Adipose tissue (tissue), 3 donors: ENCODE data around the gene HYAL1. TPM values are rescaled to one million over a fixed set of nuclear protein-coding genes. Genes with fewer than 3 reads are reported as not detected.
"Not testable (repeated sequence)": the region's sequence is repeated elsewhere in the genome, so short reads cannot be mapped to it uniquely, and the experiment has no call there.

Source experiments
- H3K27ac ChIP-seq: one replicate; pipeline ENCODE4 v1.5.1; 2013; ENCODE audit warnings: low read depth, low read length
- WGBS, 3 donors: extraction: QIAGEN DNeasy Blood & Tissue Kit; methylation state at CpG; one replicate each; pipeline ENCODE4 v1.1.7; 2013; 5-methylcytosine and 5-hydroxymethylcytosine counted together
- polyA plus RNA-seq, 3 donors: library from polyadenylated mRNA; stranded (reverse); fragments of 200-250 nt; gene quantifications; one replicate each; pipeline ENCODE4 v1.2.3, GENCODE V29; 2013
- donor health status: healthy with polysubstance abuse.
- donor health status: Bipolar disorder and iron deficiency.
- donor health status: healthy.

HYAL1 gene
- polyA plus RNA-seq, 3 donors = 6.3 to 19.0 (median 14.9) TPM

- WGBS, 3 donors = 0 to 1% (median 1%) methylated on average over 54 to 59 of the region's 59 CpGs
- peak overlapping the region; percentile 63 for H3K27ac ChIP-seq
These were observed 18.2 kb upstream of the HYAL1 start for GRCh38 chr3:50321336-50322114.

DNA sequence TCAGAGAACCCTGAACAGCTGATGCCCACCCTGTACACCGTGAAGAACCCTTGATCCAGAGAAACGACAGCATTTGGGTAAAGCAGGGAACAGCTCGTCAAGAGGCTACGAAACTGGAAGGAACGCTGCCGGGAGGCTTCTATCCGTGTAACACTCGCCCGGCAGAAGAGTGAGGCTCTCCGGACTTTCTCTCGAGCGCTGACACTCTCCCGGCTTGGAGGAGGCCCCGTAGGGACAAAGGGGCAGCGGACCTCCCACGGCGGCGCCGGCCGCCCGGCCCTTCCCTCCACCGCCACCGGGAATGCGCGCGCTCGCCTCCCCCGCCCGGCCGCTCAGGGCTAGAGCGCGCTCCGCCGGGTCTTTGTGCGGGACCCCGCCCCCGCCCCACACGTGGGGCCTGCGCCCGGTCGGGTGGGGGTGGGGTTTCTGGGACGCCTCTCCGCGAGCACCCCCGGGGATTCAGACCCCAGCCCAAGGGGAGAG, 17.5 kb upstream of the HYAL1 start:
- 0 to 1% (median 0%) methylated on average over 26 to 45 of the region's 45 CpGs for WGBS, 3 donors
- H3K27ac ChIP-seq = peak overlapping the region; percentile 63

DNA sequence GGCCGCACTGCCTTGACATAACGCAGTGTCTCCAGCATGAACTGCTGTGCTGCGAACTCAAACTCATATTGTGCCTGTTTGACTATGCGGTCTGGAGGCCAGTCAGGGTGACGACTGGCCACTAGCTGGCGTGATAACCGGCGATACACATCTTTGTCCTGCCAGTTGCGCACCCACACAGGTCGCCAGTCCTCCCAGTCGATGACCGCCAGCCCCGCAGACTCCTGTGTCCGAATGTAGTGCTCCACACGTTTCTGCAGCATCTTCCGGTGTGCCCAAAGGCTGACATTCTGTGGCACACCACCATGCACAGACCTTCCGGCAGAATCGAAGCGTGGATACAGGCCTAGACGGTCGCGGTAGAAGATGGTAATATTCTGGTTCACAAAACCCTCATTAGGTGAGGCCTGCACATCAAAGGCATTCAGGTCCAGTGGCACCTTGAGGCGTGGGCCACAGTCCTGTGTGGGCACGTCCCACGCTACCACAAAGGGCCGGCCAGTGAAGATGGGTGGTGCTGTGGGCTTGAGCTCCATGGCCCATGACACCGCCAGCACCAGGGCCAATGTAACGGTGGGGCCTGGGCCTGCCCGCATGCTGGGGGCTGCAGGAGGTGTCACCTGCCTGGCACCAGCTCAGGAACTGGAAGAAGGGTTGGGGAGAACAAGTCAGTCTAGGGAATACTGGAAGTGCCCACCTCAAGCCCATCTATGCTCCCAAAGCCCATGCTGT, 16.7 kb upstream of the HYAL1 start:
- WGBS, 3 donors = 74 to 82% (median 78%) methylated on average over 29 of the region's 29 CpGs
- H3K27ac ChIP-seq = no peak overlapping the region

GRCh38 chr3:50319181-50319893, 16.0 kb upstream of the HYAL1 start:
- H3K27ac ChIP-seq = no peak overlapping the region

GRCh38 chr3:50318615-50319014, 15.2 kb upstream of the HYAL1 start:
- 57 to 83% (median 61%) methylated on average over 10 of the region's 10 CpGs for WGBS, 3 donors
- no peak overlapping the region for H3K27ac ChIP-seq

More at GRCh38 chr3:50319181-50319893, 16.0 kb upstream of the HYAL1 start:
- WGBS, 3 donors = 80 to 85% (median 81%) methylated on average over 16 of the region's 16 CpGs

- H3K27ac ChIP-seq = no peak overlapping the region
- WGBS, 3 donors = 80 to 86% (median 83%) methylated on average over 11 of the region's 11 CpGs
These were observed 14.8 kb upstream of the HYAL1 start for GRCh38 chr3:50318163-50318562.

DNA sequence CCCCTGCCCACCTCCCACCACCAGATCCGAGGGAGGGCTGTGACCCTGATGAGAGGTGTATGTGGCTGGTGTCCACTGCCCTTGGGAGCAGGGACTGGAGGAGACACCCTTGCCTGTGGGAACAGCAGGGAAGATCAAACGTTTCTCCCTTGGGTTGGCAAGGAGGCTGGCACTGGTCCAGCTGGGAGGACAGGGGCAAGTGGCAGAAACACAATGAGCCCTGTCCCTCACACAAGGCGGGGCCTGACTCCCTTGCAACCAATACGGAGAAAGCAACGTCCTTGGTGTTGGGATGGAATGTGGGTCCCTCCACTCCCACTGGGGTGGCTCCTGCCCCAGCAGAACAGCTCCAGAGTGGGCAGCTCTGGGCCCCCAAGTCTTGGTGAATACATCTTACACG, 13.9 kb upstream of the HYAL1 start:
- WGBS, 3 donors = 56 to 70% (median 68%) methylated on average over 6 of the region's 6 CpGs
- H3K27ac ChIP-seq = no peak overlapping the region

- H3K27ac ChIP-seq = no peak overlapping the region
- WGBS, 3 donors = 56 to 78% (median 63%) methylated on average over 9 of the region's 9 CpGs
These were observed 13.4 kb upstream of the HYAL1 start for GRCh38 chr3:50316657-50317242.

GRCh38 chr3:50314816-50315215, 11.4 kb upstream of the HYAL1 start:
- H3K27ac ChIP-seq = no peak overlapping the region
- WGBS, 3 donors = 97 to 100% (median 98%) methylated on average over 4 of the region's 4 CpGs

GRCh38 chr3:50314342-50314741, 11.0 kb upstream of the HYAL1 start:
- no peak overlapping the region for H3K27ac ChIP-seq
- 66 to 84% (median 83%) methylated on average over 3 of the region's 3 CpGs for WGBS, 3 donors

GRCh38 chr3:50312041-50312440, 8.7 kb upstream of the HYAL1 start:
- H3K27ac ChIP-seq = not testable (repeated sequence)
- 90 to 97% (median 92%) methylated on average over 12 to 31 of the region's 32 CpGs for WGBS, 3 donors

GRCh38 chr3:50304601-50305000, 1.2 kb upstream of the HYAL1 start:
- no peak overlapping the region for H3K27ac ChIP-seq

GRCh38 chr3:50302095-50303012, 1.0 kb downstream of the HYAL1 start:
- WGBS, 3 donors = 82 to 88% (median 85%) methylated on average over 32 of the region's 32 CpGs
- H3K27ac ChIP-seq = no peak overlapping the region

DNA sequence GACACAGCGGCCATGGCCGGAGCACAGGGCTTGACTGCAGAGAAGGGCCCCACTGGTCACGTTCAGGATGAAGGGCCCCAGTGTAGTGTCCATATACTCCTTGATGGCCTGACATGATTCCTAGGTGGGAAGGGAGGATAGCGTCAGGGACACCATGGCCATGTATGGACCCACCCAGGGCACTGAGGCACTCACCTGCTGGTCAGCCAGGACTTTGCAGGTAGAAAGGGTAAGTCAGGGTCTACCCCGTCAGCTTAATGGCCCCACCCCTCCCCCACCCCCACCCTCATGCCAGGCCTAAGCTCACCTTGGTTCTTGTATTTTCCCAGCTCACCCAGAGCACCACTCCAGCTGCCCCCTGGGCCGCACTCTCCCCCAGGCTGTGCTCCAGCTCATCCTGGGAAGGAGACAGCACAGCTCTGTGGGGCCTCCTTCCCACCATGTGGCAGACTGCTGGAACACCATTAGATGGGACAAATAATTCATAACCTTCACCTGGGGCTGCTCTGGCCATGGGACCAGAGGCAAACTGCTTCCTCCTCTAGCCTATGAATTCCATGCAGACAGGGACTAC, 2.6 kb downstream of the HYAL1 start:
- WGBS, 3 donors = 85 to 98% (median 88%) methylated on average over 6 of the region's 6 CpGs
- peak overlapping the region; percentile 40 for H3K27ac ChIP-seq

- WGBS, 3 donors = 39 to 52% (median 40%) methylated on average over 12 of the region's 12 CpGs
- peak overlapping the region; percentile 40 for H3K27ac ChIP-seq
These were observed 3.3 kb downstream of the HYAL1 start for GRCh38 chr3:50299929-50300680.

DNA sequence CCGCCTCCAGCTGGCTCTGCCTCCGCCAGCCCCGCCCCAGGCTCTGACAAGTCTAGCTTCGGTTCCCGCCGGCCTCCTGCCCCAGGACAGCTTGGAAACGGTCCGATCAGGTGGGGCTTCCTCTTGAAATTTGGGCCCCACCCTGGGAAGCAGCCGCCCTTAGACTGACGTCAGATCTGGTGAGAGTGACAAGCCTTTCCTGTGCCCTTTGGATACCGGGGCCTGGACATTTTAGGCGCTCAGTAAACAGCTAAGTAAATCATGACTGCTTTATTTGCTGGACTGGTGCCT, 3.8 kb downstream of the HYAL1 start:
- WGBS, 3 donors = 0 to 2% (median 1%) methylated on average over 12 of the region's 12 CpGs
- H3K27ac ChIP-seq = peak overlapping the region; percentile 29
